Activated CD8-positive, alpha-beta memory T cell treated with anti-CD3 and anti-CD28 coated beads for 4 hours (primary cell): ENCODE measurements around the gene TRIB2.

Experiments used
- DNase-seq, 2 donors: peaks; one replicate each; pipeline ENCODE4 v3.0.0-alpha.2; 2020; ENCODE audit warnings: low read depth in 2 of 2

TRIB2 gene

DNA sequence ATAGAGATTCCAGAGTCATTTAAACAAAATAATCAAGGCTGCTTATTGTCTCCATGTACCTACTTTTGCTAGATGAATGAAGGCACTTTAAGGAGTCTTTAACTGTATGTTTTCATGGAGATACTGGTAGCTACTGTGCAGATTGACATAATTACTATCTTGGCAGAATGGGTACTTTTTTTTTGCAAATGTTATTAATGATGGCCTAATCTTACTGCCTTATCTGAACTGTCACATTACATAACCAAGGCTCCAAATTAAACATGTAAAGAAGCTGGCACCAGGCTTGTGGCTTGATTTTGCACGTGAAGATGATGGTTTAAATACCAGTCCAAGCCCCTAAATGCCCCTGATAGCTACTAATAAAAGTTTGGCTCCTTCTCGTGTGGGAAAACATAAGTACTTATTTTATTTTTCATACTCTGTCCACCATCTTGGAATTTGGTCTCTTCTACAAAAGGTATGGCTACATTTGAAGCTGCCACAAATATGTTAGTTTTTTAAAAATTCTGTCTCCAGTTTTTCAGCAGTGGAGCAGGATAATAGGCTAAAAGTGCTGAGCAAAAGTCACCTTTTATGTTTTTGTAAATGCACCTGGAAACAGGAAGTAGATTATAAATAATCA, 4.1 kb downstream of the TRIB2 start:
- DNase-seq, result no peak

DNA sequence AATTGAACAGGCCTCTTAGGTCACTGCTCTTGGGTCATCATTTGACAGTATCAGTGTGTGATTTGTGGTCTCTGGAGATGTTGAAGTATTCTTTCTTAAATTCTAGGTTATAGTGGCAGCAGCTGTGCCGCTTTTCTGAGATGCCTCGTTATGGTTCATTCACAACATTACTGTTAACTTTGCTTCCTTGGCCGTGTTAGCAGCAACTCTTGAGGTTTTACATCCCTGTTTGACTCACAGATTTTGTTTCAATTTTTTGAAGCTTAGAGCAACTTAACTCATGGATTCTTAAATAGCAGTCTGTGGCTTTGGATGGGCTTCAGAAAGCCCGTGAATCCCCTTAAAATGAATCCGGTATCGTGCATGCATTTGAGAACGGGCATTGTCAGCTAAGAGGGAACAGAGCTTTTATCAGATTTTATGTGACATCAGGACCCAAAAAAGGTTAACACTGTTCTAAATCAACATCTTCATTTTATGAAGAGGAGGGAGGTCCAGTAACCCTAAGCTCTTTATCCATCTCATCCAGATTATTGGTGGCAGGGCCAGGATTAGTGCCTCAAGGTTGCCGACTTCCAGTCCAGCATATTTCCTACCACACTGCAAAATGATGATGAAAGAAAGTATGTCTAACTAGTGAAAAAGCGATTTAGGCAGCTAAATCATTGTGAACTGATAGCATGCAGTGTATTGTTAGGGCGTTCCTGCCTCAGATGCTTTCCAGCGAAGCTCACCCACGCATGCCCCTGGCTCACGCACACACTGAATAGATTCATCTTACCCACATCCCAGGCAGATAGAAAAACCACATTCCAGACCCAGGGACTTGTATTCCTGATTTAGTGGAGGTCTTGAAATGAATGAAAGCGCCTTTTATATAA, 5.1 kb downstream of the TRIB2 start:
- DNase-seq, result no peak

DNA sequence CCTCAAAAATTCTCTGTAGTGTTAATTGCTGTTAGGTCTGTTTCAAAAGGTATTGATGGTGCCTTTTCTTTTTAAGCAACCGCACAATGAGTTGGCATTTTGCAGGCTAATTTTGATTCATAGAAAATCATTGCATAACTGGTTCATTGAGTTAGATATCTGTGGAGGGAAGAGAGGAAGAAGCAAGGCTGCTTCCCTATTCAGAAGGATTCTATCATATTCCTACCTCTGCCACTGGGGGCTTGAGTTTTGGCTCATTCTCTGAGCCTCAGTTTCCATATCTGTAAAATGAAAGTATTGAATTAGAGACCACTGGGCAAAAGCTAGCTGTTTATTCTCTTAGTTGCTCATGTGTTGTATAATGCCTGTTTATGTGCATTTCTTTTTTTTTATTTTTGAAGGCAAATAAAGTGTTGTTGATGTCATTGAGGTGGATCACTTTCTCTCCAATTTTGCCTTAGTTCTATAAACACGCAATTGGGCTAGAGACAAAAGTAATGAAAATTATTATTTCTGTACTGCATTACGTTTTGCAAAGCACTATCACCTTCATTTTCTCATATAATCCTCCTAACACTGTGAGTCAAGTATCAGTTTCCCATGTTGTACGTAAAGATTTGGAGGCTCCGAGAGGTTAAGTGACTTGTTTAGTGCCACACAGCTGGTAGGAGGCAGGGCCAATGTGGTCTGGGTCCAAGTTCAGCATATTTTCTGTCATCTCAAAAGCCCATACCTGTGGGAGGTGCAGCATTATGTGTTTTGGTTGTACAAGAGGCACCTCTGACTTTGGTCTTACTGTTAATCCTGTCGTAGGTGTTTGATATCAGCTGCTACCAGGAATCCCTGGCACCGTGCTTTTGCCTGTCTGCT, 5.9 kb downstream of the TRIB2 start:
- no peak for DNase-seq

DNA sequence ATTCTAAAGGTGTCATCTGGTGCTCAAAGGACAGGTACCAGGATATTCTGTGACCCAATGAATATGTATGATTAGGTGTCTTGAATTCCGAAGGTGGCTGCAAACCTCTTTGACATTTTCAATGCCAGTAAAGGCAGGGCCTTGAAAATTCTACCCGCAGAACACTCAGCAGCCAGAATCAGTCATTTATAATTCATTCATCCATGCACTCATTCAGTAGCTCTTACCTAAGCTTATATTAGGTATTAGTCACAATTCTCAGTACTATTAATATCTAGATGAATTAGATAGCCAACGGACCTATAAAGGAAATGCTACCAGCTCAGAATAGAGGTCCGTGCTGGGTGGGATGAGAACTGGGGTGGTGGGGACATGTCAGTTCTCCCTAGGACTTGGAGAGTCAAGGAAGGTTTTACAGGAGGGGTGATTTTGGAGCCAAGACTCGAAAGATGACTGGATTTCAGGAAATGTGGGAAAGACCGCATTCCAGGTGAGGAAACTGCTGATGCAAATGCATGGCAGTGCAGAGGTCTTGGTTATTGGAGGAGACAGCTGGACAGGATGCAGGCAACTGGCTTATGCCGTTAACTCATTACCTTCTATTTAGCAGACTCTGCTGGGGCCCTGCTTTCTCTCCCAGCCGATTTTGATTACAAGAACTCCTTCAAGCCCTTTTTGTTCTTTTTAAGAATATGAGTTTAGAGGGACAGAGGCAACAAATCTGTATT, 7.2 kb downstream of the TRIB2 start:
- no peak for DNase-seq

DNA sequence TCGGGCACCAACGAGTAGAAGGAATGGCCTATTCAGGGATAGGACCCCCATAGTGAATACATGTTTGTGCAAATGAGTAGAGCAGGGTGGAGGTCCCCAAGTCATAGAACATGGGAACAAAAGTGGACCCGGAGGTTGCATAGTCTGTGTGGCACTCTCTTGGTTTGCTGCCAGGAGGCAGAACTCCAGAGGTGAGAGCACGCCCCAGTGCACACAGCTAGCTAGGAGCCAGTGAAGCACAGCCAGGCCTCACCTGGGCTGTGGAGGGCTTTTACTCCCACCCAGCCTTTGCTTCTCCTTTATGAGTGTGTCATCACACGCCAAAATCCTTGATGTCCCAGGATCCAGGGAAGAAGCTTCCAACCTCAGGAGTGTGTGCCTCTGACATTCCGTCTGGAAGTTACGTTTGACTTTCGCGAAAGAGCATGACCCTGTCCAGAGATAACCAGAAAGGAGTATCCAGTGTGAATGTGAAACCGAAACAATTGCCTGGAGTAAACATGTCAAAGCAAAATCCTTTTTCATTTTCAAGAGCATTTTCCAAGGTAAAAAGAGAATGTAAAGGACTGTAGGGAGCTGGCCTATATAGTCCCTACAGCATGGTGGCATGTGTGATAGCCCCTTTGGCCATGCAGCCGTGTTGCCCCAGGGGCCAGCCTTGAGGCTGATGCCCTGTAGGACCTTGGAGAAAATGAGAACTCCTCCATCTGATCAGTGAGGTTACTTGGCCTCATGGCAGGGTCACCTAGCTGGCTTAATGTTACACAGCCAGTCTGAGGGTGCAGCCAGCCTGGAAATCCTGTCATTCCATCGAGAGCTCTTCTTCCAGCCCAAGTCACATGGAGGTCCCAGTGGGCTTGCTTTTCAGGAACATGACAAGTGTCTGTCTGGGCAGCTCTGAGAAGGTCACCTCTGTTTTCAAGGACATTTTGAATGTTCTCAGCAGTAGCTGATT, 8.8 kb downstream of the TRIB2 start:
- no peak for DNase-seq

DNA sequence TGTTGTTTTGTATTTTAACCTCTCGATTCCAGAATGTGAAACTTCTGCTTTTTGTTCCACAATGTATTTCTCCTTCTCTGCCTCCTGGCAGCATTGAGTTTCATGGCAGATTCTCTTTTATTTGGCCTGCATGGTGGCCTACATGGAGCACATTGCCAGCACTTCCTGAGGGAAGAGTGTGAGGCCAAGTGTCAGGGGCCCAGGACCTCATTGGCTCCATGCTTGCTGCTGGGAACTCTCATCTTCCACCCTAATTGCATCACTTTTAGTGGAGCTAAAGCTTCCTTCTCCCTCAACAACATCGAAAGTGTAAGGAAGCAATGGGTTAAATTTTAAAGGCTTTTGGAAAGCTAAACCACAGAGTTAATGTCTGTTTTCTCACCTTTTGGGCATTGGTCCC, 9.5 kb downstream of the TRIB2 start:
- no peak for DNase-seq

DNA sequence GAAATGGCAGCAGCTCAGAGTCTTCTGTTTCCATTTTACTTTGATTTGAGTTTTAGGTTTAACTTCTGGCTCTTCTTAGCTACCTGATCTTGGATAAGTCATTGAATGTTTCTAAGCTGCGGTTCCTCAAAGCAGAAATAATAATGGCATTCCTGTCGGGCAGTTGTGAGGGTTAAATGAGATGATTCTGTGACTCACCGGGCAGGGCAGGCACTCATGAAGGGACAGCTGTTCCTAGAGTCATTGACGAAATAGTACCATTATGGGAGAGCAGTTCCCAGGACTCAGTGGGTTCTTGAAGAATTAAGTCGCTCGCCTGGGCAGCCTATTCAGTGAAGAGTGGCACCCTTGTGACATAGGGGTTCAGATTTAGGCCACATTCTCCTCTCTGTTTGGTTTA, 10.3 kb downstream of the TRIB2 start:
- DNase-seq, result no peak

DNA sequence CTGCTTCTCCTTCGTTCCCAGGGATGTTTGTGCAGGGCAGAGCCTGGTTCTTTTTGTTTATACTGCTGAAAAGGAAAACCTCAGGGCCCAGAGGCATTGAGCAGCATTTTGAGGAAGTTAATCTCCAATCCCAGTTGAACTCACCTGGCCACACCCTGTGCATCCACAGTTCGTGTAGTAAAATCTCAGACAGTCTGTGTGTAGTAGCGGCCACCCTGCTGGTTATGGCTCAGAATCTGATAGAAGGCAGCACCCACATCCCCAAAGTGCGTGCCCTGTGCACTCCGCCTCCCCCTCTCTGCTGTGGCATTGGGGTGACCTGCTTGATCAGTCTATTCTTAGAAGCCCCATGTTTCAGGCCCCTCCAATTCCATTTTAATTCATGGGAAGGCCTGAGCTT, 10.9 kb downstream of the TRIB2 start:
- no peak for DNase-seq

DNA sequence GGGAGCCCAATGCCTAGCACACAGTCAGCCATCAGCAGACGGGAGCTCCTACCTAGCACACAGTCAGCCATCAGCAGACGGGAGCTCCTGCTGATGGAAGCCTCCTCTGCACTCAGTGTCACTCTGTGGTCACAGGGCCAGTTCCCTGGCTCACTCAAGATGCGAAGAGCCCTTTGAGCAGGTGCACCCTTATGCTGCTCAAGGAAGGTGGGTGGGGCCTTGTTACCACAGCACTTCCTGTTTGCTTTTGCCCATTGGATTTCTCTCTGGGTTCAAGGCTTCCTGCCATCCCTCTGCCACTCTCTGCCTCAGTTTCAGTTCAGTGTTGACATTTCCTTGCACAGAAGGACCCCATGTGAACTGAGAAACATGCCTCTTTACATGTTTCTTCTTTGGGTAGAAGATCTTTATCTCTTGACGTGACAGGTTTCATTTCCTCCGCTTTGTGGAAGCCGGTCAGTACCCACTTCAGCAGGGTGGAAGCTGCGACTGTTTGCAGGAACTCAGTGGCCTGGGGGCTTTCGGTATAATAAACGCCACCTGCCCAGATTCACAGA, 11.6 kb downstream of the TRIB2 start:
- peak in 1 of 2 donors; percentile 20 for DNase-seq

DNA sequence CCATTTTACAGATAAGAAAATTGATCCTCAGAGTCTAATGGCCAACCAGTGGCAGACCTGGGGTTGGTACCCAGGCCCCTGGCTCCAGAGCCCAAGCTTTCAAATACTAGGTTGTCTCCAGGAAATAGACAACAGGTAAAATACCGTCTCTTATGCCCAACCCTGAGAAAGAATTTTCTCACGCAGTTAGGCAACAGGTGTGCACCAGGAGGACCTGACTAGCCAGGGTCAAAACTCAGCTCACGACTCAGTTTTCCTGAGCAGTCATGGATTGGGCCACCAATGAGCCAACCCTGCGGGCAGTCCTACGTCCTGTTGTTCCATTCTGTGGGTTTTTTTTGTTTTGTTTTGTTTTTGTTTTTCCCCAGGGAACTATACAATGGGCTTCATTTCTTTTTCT, 13.5 kb downstream of the TRIB2 start:
- DNase-seq, result no peak

DNA sequence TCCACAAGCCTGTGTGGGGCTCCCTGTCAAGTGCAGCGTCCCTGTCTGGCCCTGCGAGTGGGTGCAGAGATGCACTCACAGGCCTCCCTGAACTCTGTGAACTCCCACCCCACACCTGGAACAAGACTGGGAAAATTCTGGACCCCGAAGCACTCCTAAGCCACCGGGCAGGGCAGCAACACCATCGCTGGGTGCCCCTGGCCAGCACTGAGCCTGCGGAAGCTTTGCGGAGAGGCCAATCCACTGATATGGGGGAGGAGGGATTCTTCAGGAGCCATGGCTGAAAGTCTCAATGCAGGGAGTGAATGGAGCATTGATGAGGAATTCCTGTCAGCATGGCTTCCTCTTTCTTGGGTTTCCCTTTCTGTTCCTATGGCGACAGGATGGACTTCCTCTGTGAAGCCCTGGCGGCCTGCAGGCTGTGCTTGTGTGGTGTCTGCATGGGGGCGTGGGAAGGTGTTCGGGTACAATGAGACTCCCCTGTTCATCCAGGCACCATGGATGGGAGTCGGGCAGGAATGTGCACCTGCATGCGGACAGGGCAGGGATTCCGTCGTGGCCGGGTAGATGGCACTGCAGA, 15.1 kb downstream of the TRIB2 start:
- no peak for DNase-seq

DNA sequence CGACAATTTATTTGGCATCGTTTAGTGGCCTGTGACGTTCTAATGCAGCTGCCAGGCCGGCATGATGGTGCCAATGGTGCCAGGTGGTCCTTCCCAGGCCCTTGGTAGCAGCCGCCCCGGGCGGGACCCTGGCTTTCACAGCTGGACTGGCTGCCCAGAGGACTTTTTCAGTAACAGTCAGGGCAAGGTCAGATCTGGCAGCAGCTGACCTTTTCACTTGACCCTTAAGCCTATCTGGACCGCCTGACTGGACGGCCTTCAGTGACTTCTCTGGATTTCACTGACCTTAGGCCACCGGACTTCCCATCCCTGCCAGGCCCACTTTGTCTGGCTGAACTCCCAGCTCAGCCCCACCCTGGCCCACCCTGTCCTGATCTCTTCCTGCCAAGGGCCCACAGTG, 15.9 kb downstream of the TRIB2 start:
- DNase-seq, result no peak

DNA sequence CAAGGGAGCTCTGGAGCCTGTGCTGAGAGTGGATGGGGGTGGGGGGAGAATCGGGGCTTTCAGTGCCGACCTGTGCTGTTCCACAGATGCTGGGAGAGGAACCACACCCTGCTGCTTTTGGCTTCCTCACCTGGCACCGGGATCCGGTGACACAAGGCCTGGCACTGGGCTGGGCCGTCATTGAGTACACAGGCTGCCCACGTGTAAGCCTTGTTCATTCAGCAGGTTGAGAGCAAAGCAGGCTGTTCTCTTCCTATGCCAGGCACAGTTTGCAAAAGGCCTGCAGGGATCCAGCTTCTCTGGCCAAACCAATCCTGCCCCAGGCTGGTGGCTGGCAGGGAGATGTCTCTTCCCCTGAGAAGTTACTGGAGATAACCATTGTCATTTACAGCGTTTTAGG, 17.1 kb downstream of the TRIB2 start:
- DNase-seq, result no peak

DNA sequence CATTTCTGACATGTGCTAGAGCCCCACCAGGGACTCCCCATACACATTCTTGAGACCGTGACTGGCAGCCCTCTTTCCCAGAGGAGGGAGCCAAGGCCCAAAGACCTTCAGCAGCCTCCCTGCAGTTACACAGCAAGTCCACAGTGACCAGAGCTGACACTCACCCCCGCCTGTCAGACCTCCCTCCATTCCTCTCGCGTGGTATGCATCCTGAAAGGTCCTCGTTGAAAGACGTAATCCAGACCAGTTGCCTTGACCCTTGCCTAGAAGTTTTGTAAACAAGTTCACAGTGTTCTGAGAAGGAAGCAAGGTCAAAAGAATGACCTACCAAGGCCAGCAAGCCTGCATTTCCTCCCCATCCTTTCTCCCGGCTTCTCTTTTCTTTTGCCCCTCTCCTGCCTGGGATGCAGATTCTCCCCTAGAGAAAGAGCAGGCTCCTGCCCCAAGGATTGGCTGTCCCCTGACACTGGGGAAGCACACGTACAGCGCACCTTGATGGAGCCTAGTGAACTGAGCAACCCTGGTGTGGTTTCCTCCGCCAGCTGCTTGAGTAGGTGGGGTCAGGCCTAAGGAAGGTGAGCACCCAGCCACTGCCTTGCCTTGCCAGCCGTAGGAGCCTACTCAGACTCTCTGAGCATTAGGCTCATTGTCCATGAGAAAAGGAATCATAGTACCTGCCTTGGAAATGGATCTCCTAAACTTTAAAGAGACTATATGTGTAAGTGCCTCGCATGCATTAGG, 18.3 kb downstream of the TRIB2 start:
- no peak for DNase-seq

DNA sequence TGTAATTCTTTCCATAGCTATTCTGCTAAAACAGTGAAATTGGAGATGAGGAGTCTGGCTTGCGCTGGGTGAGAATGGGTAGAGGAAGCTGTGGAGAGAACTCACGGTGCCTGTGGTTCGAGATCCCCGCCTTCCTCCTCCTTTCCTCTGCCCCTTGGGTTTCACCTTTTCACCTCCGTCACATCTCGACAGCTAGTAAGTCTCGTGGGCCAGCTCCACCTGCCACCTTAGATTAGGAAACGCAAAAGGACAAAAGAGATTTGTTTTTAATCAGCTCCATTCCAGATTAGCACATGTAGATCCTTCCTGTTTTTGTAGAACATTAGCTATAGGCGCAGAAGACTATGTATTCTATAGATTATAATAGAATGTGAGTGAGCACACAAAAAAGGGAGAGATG, 20.6 kb downstream of the TRIB2 start:
- DNase-seq, result no peak

DNA sequence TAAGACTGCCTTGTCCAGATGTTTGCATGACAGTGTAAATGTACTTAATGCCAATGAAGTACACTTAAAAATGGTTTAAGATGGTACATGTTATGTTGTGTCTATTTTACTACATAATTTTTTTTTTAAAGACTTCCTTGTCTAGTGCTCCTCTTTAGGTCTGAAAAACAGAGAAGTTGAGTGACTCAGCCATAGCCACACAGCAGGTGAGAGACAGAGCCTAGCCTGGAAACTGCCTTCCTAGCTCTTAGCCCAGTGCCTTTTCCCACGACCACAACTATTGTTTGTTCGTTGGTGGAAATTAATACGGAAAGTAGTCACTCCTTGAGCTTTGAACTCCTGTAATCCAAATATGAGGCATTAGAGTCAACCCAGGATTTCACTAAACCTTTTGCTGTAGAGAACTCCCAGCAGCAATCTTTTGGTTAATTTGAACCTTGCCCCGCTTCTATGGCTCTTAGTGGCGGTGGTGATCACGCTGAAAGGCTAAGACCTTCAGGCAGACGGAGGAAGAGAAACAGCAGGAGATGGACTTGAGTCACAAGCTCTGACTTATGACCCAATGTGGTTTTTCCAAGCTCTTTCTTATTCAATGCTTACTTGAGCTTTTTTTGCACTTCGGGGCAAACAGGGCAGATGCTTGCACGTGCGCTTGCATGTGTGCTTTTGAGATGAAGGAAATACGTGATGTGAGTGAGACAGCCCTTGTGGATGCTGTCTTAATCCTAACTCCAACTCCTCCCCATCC, 21.2 kb downstream of the TRIB2 start:
- DNase-seq, result no peak

DNA sequence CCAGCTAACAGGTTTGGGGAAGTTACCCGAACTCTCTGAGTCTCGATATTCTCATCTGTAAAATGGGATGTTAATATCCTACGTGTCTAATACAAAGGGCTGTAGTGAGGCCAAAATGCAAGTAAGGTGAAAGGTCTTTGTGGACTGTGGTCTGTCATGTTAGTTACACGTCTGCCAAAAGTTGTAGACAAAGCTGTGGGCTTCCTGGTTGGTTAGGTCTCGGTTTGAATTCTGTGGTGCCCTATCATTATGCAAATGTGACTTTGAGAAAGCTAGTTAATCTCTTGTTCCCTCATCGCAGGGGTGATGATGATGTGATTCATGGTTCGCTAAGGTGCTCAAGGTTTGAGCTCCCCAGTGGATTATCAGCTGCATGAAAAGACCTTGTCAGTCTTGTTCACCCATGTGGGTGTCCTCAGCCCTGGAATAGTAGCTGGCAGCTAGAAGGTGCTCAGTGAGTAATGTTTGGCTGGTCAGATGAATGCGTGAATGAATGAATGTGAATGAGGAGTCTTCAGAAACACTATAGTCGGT, 23.1 kb downstream of the TRIB2 start:
- no peak for DNase-seq

DNA sequence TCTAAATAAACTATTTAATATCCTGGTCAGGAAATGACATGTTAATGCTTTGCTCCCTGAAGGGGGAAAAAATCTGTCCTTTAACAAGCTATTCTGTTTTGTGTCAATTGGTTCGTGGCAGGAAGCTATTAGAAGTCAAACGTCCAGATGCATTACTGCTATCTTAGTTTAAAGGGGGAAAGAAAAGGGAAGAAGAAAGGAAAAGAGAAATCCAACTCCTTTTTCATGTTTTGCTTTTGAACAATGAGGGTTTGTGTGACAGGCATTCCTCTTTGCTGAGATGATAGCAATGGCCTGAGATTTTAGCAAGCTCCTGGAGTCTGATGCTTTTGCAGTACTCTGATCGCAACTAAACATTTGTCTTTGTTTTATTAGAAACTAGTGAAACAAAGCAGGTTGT, 24.6 kb downstream of the TRIB2 start:
- no peak for DNase-seq
